ENCODE results near the gene GAREM2.

Gene GAREM2

GRCh38 chr2:26187537-26188104, 14.7 kb downstream of the GAREM2 start:
- DNase-seq (ENCODE audit: low spot score), result no peak

GRCh38 chr2:26189123-26189522, 16.2 kb downstream of the GAREM2 start:
- DNase-seq (ENCODE audit: low spot score), result no peak

DNA sequence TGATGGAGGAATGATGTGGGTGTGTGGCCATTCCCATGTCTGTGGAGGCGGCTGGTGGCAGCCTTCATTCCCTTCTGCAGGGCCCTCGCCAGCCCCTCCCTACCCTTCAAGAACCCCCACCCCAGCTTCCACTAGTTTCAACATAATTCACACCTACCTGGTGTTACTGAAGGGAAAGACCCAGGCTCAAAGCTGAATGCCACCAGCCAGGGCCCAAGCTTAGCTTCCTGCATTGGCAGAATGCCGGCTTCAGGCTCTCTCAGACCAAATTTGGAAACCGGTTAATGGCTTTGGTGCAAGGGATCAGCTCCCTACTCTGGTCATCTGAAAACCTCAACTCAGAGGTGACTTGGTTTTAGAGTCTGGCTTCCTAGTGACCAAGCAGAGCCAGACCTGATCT, 16.9 kb downstream of the GAREM2 start:
- DNase-seq (ENCODE audit: low spot score), result no peak

GRCh38 chr2:26190369-26190768, 17.5 kb downstream of the GAREM2 start:
- DNase-seq (ENCODE audit: low spot score), result no peak

DNA sequence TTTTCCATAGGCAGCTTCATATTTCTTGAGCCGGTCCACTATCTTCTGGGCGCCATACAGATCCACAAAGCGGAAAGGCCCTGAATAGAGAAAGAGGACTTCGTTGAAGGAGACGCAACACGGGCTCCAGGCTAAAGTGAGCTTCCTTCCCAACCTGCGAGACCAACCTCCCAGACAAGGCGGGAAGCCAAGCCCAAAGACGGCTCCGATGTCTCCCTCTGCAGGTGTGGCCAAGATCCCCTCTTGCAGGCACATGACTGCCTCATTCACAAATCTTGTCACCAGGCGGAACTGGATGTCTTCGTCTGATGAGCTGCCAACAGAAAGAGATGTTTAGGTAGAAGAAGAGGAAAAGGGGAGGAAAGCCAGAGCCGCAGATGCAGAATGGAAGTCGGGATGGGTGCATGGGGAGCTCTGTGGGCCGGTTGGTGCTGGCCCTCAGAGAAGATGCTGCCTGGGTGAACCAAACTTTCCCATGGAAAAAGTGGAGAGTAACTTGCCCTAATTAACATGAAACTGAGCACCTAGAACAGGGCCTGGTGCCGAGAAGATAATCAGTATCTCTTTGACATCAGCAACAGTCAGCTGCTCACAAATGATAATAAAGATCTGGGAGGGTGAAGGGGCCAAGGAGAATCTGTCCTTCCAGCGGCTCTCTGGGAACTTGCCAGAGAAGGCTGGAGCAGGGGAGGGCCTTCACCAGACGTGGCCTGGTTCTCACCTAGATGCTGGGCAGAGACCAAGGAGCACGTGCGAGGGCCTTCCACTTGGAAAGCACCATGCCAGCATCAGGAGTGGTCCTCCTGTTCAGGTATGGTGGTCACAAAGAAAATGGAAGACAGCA, 18.6 kb downstream of the GAREM2 start:
- DNase-seq (ENCODE audit: low spot score), result no peak

GRCh38 chr2:26193578-26194231, 20.8 kb downstream of the GAREM2 start:
- DNase-seq (ENCODE audit: low spot score), result no peak

GRCh38 chr2:26195040-26195984, 22.4 kb downstream of the GAREM2 start:
- no peak for DNase-seq (ENCODE audit: low spot score)

DNA sequence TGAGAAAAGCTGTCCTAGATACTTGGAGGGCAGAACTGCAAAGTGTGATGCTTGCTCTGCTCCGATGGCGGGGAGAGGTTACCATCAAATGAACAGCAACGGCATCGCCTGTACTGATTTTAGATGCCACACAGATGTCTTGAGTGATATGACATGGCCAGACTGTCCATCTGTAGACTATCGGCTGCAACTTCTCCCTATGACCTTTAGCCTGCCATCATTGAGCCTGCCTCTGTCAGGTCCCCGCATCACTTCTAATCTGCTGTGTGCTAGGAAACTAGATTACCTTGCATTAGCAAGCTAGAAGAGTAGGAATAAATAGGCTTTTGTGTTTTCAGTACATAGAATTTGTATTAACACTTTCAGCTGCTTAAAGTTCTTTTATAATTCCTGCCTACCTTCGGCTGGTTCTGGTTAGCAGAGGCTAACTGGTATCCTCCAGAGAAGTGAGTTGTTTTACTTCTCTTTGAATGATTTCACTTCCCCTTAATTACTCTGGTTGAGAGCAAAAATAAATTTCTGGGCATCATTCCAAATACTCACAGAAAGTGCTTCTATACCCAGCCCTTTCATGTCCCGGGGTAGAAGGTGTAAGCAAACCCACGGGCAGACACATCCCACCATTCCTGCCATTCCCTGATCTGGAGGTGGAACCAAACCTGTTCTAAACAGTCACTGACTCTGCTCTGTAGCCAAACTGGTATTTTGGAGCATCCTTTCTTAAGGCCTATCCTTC, 24.0 kb downstream of the GAREM2 start:
- DNase-seq (ENCODE audit: low spot score), result no peak

DNA sequence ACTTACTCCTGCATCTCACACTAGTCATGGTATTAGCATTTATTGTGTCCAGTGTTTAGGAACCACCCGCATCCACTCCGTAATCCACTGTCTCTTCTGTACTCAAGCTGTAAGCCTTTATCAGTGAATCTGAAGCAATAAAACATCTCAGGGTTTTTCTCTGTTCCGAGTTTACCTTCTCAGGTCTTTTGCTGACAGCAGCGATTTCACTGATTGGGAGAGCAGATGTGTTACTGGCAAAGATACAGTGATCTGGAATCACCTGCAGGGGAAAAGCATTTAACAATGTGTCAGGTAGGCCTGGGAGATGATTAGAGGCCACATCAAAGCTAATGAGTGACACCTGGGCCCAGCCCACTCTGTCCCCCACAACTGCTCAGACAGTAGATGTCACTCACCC, 24.6 kb downstream of the GAREM2 start:
- no peak for DNase-seq (ENCODE audit: low spot score)

DNA sequence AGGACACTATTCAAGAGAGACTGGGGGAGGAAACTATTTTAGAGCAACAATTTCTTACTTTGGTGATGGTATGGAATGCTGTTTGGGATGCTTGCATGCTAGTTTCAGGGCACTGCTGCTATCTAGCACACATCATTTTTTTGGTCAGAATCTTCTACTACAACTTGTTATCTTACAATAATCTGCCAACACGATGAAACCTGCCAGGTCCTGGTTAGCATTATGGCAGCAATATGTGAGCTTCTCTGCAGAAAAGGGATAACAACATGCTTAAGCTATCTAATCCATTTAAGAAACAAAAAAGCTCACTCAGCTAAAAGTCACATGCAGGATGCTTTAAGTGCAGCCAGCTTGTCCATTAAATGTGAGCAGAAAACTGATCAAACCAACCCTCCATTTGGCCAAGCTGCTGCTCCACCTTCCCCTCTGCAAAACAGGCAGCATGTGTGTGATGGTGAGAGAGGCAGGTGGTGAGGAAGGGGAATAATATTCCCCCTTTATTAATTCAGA, 30.1 kb downstream of the GAREM2 start:
- no peak for DNase-seq (ENCODE audit: low spot score)

DNA sequence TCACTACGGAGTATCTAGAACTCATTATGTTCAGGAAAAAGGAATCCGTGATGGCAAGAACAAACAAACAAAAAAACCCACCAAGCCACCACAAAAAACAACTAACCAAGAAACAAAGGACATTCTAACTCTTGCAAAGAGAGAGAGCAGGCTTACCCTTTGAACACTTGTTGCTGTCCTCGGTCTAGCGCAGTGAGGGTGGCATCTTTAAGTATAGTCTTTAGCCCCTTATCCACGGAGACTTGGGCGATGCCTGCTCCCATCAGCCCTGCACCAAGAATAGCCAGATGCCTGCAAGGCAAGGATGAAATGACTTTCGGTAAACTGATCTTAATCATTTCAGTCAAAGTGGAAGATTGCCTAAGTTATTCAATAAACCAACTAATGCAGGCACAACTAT, 31.0 kb downstream of the GAREM2 start:
- no peak for DNase-seq (ENCODE audit: low spot score)

DNA sequence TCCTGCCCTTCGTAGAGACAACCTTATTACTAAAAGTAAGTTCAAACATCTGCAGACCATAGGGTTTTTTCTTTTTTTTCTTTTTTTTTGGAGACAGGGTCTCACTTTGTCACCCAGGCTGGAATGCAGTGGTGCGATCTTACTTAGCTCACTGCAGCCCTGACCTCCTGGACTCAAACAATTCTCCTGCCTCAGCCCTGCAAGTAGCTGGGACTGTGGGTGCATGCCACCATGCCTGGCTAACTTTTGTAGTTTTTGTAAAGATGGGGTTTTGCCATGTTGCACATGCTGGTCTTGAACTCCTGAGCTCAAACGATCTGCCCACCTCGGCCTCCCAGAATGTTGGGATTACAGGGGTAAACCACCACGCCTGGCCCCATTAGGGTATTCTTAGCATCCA, 39.1 kb downstream of the GAREM2 start:
- DNase-seq (ENCODE audit: low spot score), result no peak

GRCh38 chr2:26214759-26215158, 41.9 kb downstream of the GAREM2 start:
- no peak for DNase-seq (ENCODE audit: low spot score)

GRCh38 chr2:26215833-26216232, 42.9 kb downstream of the GAREM2 start:
- no peak for DNase-seq (ENCODE audit: low spot score)

GRCh38 chr2:26216587-26216986, 43.7 kb downstream of the GAREM2 start:
- no peak for DNase-seq (ENCODE audit: low spot score)

DNA sequence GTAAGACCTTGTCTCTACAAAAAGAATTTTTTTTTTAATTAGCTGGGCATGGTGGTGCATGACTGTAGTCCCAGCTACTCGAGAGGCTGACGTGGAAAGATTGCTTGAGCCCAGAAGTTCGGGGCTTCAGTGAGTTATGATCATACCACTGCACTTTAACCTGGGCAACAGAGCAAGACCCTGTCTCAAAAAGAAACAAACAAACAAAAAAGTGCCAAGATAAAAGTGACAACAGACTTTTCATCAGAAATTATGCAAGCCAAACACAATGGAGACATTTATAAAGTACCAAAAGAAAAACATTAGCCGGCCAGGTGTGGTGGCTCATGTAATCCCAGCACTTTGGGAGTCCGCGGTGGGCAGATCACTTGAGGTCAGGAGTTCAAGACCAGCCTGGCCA, 44.8 kb downstream of the GAREM2 start:
- DNase-seq (ENCODE audit: low spot score), result no peak

DNA sequence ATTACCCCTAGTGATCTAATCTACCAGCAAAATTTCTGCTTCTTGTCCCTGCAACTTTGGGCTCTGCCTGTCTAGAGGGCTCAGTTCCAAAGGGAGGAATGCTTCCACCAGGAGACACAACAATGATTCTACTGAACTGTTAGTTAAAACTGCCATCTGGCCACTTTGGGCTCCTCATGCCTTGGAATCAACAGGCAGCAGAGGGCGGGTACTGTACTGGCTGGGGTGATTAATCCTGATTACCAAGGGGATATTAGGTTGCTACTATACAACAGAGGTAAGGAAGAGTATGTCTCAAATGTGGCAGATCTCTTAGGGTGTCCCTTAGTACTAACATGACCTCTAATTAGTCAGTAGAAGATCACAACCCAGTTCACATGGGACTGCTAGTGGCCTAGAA, 50.1 kb downstream of the GAREM2 start:
- no peak for DNase-seq (ENCODE audit: low spot score)

GRCh38 chr2:26224095-26224494, 51.2 kb downstream of the GAREM2 start:
- DNase-seq (ENCODE audit: low spot score), result no peak

- DNase-seq (ENCODE audit: low spot score), result peak; percentile 35
Measured at GRCh38 chr2:26229595-26229994, 56.7 kb downstream of the GAREM2 start.

- DNase-seq (ENCODE audit: low spot score), result no peak
Measured at GRCh38 chr2:26230806-26231205, 57.9 kb downstream of the GAREM2 start.

DNA sequence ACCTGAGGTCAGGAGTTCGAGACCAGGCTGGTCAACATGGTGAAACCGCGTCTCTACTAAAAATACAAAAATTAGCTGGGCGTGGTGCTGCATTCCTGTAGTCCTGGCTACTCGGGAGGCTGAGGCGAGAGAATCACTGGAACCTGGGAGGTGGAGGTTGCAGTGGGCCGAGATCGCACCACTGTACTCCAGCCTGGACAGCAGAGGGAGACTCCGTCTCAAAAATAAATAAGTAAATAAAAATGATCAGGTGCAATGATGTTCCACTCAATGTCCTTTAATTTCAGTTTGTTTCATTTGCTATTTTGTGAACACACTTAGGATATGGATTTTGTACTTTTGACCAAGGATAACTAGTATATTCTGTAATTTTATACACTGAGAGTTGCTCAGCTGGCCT, 62.2 kb downstream of the GAREM2 start:
- no peak for DNase-seq (ENCODE audit: low spot score)
